WTC11 (cell line): ENCODE measurements around the gene RGL2. TPM values are rescaled to one million over a fixed set of nuclear protein-coding genes. Genes with fewer than 3 reads are reported as not detected.
A peak's percentile ranks its signal among the peaks of the same experiment; 100 is the strongest.

ENCODE experiments used
- ATAC-seq: fragments of 200-7000 bp; cut with Tn5 transposase; 2 replicates; pipeline ENCODE4 v1.10.0; 2021; ENCODE audit warnings: mild to moderate bottlenecking, moderate library complexity
- CTCF ChIA-PET: fragments of 300-600 bp; sonication (Branson Sonifier 250); formaldehyde crosslinking; loops from one replicate; lab custom pipeline; 2021; ENCODE audit warnings: antibody characterized with exemption; lab: Charles Lee
- POLR2A ChIA-PET: fragments of 350-600 bp; sonication (Branson Sonifier 250); formaldehyde crosslinking; loops from one replicate; lab custom pipeline; 2021; ENCODE audit warnings: antibody characterized with exemption; lab: Charles Lee
- DNase-seq: peaks from one replicate; pipeline ENCODE4 v3.0.0; 2021; ENCODE audit warnings: low spot score
- H3K27ac Mint-ChIP-seq: 2 replicates; pipeline ENCODE4 v1.8.0; 2021; ENCODE audit warnings: mixed read lengths
- H3K27me3 Mint-ChIP-seq: 2 replicates; pipeline ENCODE4 v1.8.0; 2021; ENCODE audit warnings: low read depth, mild to moderate bottlenecking, moderate library complexity, mixed read lengths
- H3K36me3 Mint-ChIP-seq: 2 replicates; pipeline ENCODE4 v1.8.0; 2021; ENCODE audit warnings: mixed read lengths
- H3K4me1 Mint-ChIP-seq: 2 replicates; pipeline ENCODE4 v1.8.0; 2022; ENCODE audit warnings: mixed read lengths
- H3K4me3 Mint-ChIP-seq: 2 replicates; pipeline ENCODE4 v1.8.0; 2021; ENCODE audit warnings: mild to moderate bottlenecking, moderate library complexity, mixed read lengths
- H3K9me3 Mint-ChIP-seq: 2 replicates; pipeline ENCODE4 v1.8.0; 2021; ENCODE audit warnings: mixed read lengths
- FOXP1 ChIP-seq: sonication (generic); formaldehyde crosslinking; IDR thresholded peaks from 2 replicates; pipeline ENCODE4 v1.8.0; 2022; ENCODE audit warnings: missing genetic modification reagents, mild to moderate bottlenecking, moderate library complexity, borderline replicate concordance
- GABPB1 ChIP-seq: sonication (generic); formaldehyde crosslinking; IDR thresholded peaks from 2 replicates; pipeline ENCODE4 v1.8.1; 2023; ENCODE audit warnings: mild to moderate bottlenecking, missing genetic modification reagents
- MXD4 ChIP-seq: fragments of 250-450 bp; sonication (Bioruptor Pico); IDR thresholded peaks from 2 replicates; pipeline ENCODE4 v1.8.0; 2021; ENCODE audit warnings: mild to moderate bottlenecking, moderate library complexity, borderline replicate concordance
- NFYB ChIP-seq: sonication (generic); formaldehyde crosslinking; conservative IDR thresholded peaks from 2 replicates; pipeline ENCODE4 v1.8.0; 2022; ENCODE audit warnings: low read depth, missing genetic modification reagents
- PRDM15 ChIP-seq: sonication (generic); formaldehyde crosslinking; IDR thresholded peaks from 2 replicates; pipeline ENCODE4 v1.8.0; 2022; ENCODE audit warnings: missing genetic modification reagents
- total RNA-seq: library from RNA; stranded (reverse); gene quantifications from 3 replicates; pipeline ENCODE4 v1.2.3, GENCODE V29; 2021
- TF ChIP-seq, protein P1 (sequence below): sonication (generic); formaldehyde crosslinking; IDR thresholded peaks from 2 replicates; pipeline ENCODE4 v1.8.1; 2023; ENCODE audit warnings: mild to moderate bottlenecking, missing genetic modification reagents, borderline replicate concordance
- TF ChIP-seq, protein P2 (sequence below): sonication (generic); formaldehyde crosslinking; conservative IDR thresholded peaks from 2 replicates; pipeline ENCODE4 v1.8.1; 2023; ENCODE audit warnings: mild to moderate bottlenecking, low read depth, missing genetic modification reagents, moderate library complexity

Gene RGL2
- total RNA-seq, 1 experiment from 2014 or later = 77.1 TPM

GRCh38 chr6:33320315-33321181 lies 21.8 kb upstream of the RGL2 start (continued):
- TF ChIP-seq, protein P1, sequence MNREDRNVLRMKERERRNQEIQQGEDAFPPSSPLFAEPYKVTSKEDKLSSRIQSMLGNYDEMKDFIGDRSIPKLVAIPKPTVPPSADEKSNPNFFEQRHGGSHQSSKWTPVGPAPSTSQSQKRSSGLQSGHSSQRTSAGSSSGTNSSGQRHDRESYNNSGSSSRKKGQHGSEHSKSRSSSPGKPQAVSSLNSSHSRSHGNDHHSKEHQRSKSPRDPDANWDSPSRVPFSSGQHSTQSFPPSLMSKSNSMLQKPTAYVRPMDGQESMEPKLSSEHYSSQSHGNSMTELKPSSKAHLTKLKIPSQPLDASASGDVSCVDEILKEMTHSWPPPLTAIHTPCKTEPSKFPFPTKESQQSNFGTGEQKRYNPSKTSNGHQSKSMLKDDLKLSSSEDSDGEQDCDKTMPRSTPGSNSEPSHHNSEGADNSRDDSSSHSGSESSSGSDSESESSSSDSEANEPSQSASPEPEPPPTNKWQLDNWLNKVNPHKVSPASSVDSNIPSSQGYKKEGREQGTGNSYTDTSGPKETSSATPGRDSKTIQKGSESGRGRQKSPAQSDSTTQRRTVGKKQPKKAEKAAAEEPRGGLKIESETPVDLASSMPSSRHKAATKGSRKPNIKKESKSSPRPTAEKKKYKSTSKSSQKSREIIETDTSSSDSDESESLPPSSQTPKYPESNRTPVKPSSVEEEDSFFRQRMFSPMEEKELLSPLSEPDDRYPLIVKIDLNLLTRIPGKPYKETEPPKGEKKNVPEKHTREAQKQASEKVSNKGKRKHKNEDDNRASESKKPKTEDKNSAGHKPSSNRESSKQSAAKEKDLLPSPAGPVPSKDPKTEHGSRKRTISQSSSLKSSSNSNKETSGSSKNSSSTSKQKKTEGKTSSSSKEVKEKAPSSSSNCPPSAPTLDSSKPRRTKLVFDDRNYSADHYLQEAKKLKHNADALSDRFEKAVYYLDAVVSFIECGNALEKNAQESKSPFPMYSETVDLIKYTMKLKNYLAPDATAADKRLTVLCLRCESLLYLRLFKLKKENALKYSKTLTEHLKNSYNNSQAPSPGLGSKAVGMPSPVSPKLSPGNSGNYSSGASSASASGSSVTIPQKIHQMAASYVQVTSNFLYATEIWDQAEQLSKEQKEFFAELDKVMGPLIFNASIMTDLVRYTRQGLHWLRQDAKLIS = no peak
- TF ChIP-seq GABPB1 (no peak), NFYB (CRISPR knock-in tag) (no peak), FOXP1 (CRISPR knock-in tag) (no peak), MXD4 (CRISPR knock-in tag) (no peak)

GRCh38 chr6:33319939-33320314 lies 21.2 kb upstream of the RGL2 start:
- peaks cover 72% of the 10 kb centered on the region for H3K4me1 Mint-ChIP-seq

More at GRCh38 chr6:33319939-33320314, 21.2 kb upstream of the RGL2 start:
- ATAC-seq (no peak), DNase-seq (no peak)
- H3K27me3 Mint-ChIP-seq = no peaks in the 10 kb centered on the region; the same call in 1 of the 2 replicates
- peaks cover 21% of the 10 kb centered on the region for H3K36me3 Mint-ChIP-seq
- no peaks in the 10 kb centered on the region for H3K9me3 Mint-ChIP-seq
- H3K4me3 Mint-ChIP-seq = no peak overlapping the region
- ChIA-PET POLR2A (no interaction called here), CTCF (no interaction called here)
- H3K27ac Mint-ChIP-seq = peak overlapping the region; percentile 87
- no peak for TF ChIP-seq PRDM15 (CRISPR knock-in tag)
- TF ChIP-seq, protein P2, sequence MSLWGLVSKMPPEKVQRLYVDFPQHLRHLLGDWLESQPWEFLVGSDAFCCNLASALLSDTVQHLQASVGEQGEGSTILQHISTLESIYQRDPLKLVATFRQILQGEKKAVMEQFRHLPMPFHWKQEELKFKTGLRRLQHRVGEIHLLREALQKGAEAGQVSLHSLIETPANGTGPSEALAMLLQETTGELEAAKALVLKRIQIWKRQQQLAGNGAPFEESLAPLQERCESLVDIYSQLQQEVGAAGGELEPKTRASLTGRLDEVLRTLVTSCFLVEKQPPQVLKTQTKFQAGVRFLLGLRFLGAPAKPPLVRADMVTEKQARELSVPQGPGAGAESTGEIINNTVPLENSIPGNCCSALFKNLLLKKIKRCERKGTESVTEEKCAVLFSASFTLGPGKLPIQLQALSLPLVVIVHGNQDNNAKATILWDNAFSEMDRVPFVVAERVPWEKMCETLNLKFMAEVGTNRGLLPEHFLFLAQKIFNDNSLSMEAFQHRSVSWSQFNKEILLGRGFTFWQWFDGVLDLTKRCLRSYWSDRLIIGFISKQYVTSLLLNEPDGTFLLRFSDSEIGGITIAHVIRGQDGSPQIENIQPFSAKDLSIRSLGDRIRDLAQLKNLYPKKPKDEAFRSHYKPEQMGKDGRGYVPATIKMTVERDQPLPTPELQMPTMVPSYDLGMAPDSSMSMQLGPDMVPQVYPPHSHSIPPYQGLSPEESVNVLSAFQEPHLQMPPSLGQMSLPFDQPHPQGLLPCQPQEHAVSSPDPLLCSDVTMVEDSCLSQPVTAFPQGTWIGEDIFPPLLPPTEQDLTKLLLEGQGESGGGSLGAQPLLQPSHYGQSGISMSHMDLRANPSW (CRISPR knock-in tag) = no peak
